ENCODE results near the gene STK11. TPM values are rescaled to one million over a fixed set of nuclear protein-coding genes. Genes with fewer than 3 reads are reported as not detected.

Gene STK11
- total RNA-seq, 1 donor from 2014 or later, result 61.6 TPM

DNA sequence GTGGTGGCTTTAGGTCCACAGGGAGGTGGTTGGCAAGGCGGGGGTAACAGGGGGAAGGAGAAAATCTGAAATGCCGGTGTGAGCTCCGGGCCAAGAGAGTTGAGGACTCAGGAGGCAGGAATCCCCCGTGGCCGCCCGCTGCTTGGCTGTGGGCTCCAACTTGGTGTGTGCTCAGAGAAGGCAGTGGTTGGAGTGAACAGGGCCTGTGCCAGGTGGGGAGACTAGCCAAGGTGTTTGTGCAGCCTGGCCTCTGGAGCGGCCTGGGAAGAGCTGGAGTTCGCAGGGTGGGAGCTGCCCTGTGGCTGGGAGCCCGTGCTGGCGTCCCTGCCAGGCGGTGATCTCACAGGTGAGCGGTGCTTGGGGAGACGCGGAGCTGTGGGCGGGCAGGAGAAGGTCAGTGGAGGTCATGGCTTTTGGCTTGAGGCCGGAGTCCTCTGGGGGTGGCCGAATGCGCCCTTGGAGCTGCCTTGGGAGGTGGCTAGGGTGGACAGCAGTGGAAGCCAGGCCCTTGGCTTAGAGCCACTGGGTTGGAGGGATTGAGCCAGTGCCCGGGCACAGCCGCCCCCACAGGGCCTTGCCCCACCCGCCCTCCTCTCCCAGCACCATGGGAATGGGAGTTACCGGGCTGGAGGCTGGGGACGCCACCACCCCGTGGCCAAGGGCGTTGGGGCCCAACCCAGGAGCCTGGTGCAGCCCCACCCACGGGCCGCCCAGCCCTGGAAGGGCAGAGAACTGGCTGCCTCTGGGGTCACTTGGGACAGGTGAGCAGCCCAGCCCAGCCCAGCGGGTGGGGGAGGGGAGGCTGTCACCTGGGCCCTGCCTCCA is 56.4 kb downstream of the STK11 start:
- H3K27ac ChIP-seq (ENCODE audit: low read depth, low read length), result peak overlapping the region; percentile 86
- Mint-ChIP-seq H3K36me3 (ENCODE audit: low read depth, unreplicated experiment) (peaks cover 6% of the 10 kb centered on the region), H3K9me3 (ENCODE audit: unreplicated experiment) (no peaks in the 10 kb centered on the region), H3K27me3 (ENCODE audit: low read depth, unreplicated experiment) (no peaks in the 10 kb centered on the region), H3K4me1 (ENCODE audit: low read depth, unreplicated experiment) (peaks cover 31% of the 10 kb centered on the region), H3K27ac (ENCODE audit: unreplicated experiment) (peak overlapping the region; percentile 91), H3K4me3 (ENCODE audit: unreplicated experiment) (peak overlapping the region; percentile 90)
- peaks cover 31% of the 10 kb centered on the region for H4K20me1 ChIP-seq (ENCODE audit: insufficient read depth, low read length)
- peaks cover 6% of the 10 kb centered on the region for H3K79me2 ChIP-seq (ENCODE audit: insufficient read depth, low read length)
- peaks cover 68% of the 10 kb centered on the region for H3K4me1 ChIP-seq (ENCODE audit: insufficient read depth, low read length)
- TF ChIP-seq, protein P1, sequence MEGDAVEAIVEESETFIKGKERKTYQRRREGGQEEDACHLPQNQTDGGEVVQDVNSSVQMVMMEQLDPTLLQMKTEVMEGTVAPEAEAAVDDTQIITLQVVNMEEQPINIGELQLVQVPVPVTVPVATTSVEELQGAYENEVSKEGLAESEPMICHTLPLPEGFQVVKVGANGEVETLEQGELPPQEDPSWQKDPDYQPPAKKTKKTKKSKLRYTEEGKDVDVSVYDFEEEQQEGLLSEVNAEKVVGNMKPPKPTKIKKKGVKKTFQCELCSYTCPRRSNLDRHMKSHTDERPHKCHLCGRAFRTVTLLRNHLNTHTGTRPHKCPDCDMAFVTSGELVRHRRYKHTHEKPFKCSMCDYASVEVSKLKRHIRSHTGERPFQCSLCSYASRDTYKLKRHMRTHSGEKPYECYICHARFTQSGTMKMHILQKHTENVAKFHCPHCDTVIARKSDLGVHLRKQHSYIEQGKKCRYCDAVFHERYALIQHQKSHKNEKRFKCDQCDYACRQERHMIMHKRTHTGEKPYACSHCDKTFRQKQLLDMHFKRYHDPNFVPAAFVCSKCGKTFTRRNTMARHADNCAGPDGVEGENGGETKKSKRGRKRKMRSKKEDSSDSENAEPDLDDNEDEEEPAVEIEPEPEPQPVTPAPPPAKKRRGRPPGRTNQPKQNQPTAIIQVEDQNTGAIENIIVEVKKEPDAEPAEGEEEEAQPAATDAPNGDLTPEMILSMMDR (IDR thresholded peaks at IDR 0.05; ENCODE audit: insufficient read depth, low read depth, low read length), result no peak
- no peak for TF ChIP-seq EZH2 (IDR thresholded peaks at IDR 0.05; ENCODE audit: insufficient read depth, low read length)
- H3K4me2 ChIP-seq (ENCODE audit: low read length), result peak overlapping the region; percentile 96
- H3K9me3 ChIP-seq (ENCODE audit: insufficient read depth, low read depth, low read length), result no peaks in the 10 kb centered on the region
- FAIRE-seq (no peak), DNase-seq (ENCODE audit: low read depth) (peak; percentile 71)
- peak overlapping the region; percentile 59 for H3K4me3 ChIP-seq (ENCODE audit: insufficient read depth, low read depth, low read length)
- H2AFZ ChIP-seq (ENCODE audit: low read depth, low read length), result no peak overlapping the region
- no peaks in the 10 kb centered on the region for H3K27me3 ChIP-seq (ENCODE audit: insufficient read depth, low read length)
- H3K36me3 ChIP-seq (ENCODE audit: insufficient read depth, low read length), result peaks cover 4% of the 10 kb centered on the region
- peak overlapping the region; percentile 84 for H3K9ac ChIP-seq (ENCODE audit: low read length)

DNA sequence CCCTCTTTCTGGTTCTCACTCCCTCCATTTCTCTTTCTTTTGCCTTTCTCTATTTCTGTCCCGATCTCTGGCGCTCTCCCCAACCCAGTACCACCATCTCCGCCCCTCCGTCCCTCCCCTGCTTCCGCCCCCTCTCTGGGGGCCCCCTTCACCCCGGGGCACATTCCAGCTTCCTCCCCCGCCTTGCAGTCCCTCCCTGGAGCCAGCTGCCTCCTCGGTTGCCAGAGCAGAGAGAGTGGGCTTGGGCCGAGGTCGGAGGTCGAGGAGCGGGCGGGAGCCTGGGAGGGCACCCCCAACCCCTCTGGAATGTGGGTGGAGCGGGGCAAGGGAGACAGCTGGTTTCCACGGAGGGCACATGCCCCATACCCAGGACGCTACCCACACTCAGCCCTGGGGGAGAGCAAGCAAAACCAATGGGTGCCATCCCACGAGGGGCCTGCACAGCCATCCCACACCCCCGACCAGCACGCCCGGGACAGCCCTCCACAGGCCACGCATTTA is 57.1 kb downstream of the STK11 start:
- H3K27me3 ChIP-seq (ENCODE audit: insufficient read depth, low read length), result no peaks in the 10 kb centered on the region
- Mint-ChIP-seq H3K4me3 (ENCODE audit: unreplicated experiment) (no peak overlapping the region), H3K27me3 (ENCODE audit: low read depth, unreplicated experiment) (no peaks in the 10 kb centered on the region), H3K27ac (ENCODE audit: unreplicated experiment) (no peak overlapping the region), H3K9me3 (ENCODE audit: unreplicated experiment) (no peaks in the 10 kb centered on the region), H3K36me3 (ENCODE audit: low read depth, unreplicated experiment) (peaks cover 2% of the 10 kb centered on the region), H3K4me1 (ENCODE audit: low read depth, unreplicated experiment) (peaks cover 27% of the 10 kb centered on the region)
- peak overlapping the region; percentile 96 for H3K4me2 ChIP-seq (ENCODE audit: low read length)
- no peaks in the 10 kb centered on the region for H3K79me2 ChIP-seq (ENCODE audit: insufficient read depth, low read length)
- peaks cover 24% of the 10 kb centered on the region for H4K20me1 ChIP-seq (ENCODE audit: insufficient read depth, low read length)
- no peak overlapping the region for H3K4me3 ChIP-seq (ENCODE audit: insufficient read depth, low read depth, low read length)
- FAIRE-seq, result no peak
- no peaks in the 10 kb centered on the region for H3K36me3 ChIP-seq (ENCODE audit: insufficient read depth, low read length)
- no peak overlapping the region for H2AFZ ChIP-seq (ENCODE audit: low read depth, low read length)
- H3K9me3 ChIP-seq (ENCODE audit: insufficient read depth, low read depth, low read length), result no peaks in the 10 kb centered on the region
- no peak for DNase-seq (ENCODE audit: low read depth)
- TF ChIP-seq, protein P1 (IDR thresholded peaks at IDR 0.05; ENCODE audit: insufficient read depth, low read depth, low read length), result no peak
- no peak for TF ChIP-seq EZH2 (IDR thresholded peaks at IDR 0.05; ENCODE audit: insufficient read depth, low read length)
- peak overlapping the region; percentile 86 for H3K27ac ChIP-seq (ENCODE audit: low read depth, low read length)
- H3K9ac ChIP-seq (ENCODE audit: low read length), result peak overlapping the region; percentile 84
- H3K4me1 ChIP-seq (ENCODE audit: insufficient read depth, low read length), result peaks cover 70% of the 10 kb centered on the region

DNA sequence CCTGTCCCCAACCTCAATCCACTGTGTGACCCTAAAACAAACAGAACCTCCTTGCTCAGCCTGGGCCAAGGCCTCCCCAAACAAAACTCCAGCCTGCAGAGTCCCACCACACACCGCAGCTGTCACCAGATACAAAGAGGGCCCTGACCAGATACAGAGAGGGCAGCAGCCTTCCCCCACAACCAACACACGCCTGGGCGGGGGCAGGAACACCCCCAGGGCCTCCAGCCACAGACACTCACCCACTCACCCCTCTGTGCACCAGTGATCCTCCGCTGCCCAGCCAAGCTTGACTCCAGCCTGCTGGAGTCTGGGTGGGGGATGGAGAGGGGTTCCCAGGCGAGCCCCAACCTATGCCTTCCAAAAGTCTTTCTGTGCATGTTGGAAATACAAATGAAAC is 57.6 kb downstream of the STK11 start:
- no peak overlapping the region for H2AFZ ChIP-seq (ENCODE audit: low read depth, low read length)
- DNase-seq (ENCODE audit: low read depth) (no peak), FAIRE-seq (no peak)
- peak overlapping the region; percentile 96 for H3K4me2 ChIP-seq (ENCODE audit: low read length)
- peaks cover 26% of the 10 kb centered on the region for H3K4me1 Mint-ChIP-seq (ENCODE audit: low read depth, unreplicated experiment)
- H3K9me3 Mint-ChIP-seq (ENCODE audit: unreplicated experiment), result no peaks in the 10 kb centered on the region
- H3K9ac ChIP-seq (ENCODE audit: low read length), result no peak overlapping the region
- H3K27ac Mint-ChIP-seq (ENCODE audit: unreplicated experiment), result peak overlapping the region; percentile 20
- no peaks in the 10 kb centered on the region for H3K9me3 ChIP-seq (ENCODE audit: insufficient read depth, low read depth, low read length)
- peaks cover 1% of the 10 kb centered on the region for H3K36me3 Mint-ChIP-seq (ENCODE audit: low read depth, unreplicated experiment)
- H3K4me3 Mint-ChIP-seq (ENCODE audit: unreplicated experiment), result peak overlapping the region; percentile 68
- H3K4me3 ChIP-seq (ENCODE audit: insufficient read depth, low read depth, low read length), result no peak overlapping the region
- H3K79me2 ChIP-seq (ENCODE audit: insufficient read depth, low read length), result no peaks in the 10 kb centered on the region
- TF ChIP-seq EZH2 (IDR thresholded peaks at IDR 0.05; ENCODE audit: insufficient read depth, low read length), result no peak
- TF ChIP-seq, protein P1 (IDR thresholded peaks at IDR 0.05; ENCODE audit: insufficient read depth, low read depth, low read length), result no peak
- no peaks in the 10 kb centered on the region for H3K27me3 ChIP-seq (ENCODE audit: insufficient read depth, low read length)
- peaks cover 19% of the 10 kb centered on the region for H4K20me1 ChIP-seq (ENCODE audit: insufficient read depth, low read length)
- H3K4me1 ChIP-seq (ENCODE audit: insufficient read depth, low read length), result peaks cover 70% of the 10 kb centered on the region
- no peak overlapping the region for H3K27ac ChIP-seq (ENCODE audit: low read depth, low read length)
- H3K36me3 ChIP-seq (ENCODE audit: insufficient read depth, low read length), result no peaks in the 10 kb centered on the region
- no peaks in the 10 kb centered on the region for H3K27me3 Mint-ChIP-seq (ENCODE audit: low read depth, unreplicated experiment)
